HG03066 (cell line): ENCODE results near the gene COMMD9.

Source experiments
- ATAC-seq: cut with Tn5 transposase; IDR thresholded peaks from one replicate; pipeline ENCODE4 v1.9.1; 2021; ENCODE audit warnings: low read depth; ENCODE audit not compliant: unreplicated experiment

COMMD9 gene

GRCh38 chr11:36258730-36259360, 30.4 kb downstream of the COMMD9 start:
- ATAC-seq = no peak

GRCh38 chr11:36257351-36257750, 31.9 kb downstream of the COMMD9 start:
- ATAC-seq = no peak

GRCh38 chr11:36254713-36255112, 34.5 kb downstream of the COMMD9 start:
- ATAC-seq = no peak

GRCh38 chr11:36253238-36253637, 36.0 kb downstream of the COMMD9 start:
- ATAC-seq = no peak

GRCh38 chr11:36251823-36252222, 37.4 kb downstream of the COMMD9 start:
- no peak for ATAC-seq

- ATAC-seq = no peak
These were observed 40.0 kb downstream of the COMMD9 start for GRCh38 chr11:36249246-36249645.

- ATAC-seq = no peak
These were observed 40.8 kb downstream of the COMMD9 start for GRCh38 chr11:36248436-36248835.

- ATAC-seq = no peak
These were observed 41.7 kb downstream of the COMMD9 start for GRCh38 chr11:36247493-36247892.

- ATAC-seq = no peak
These were observed 45.6 kb downstream of the COMMD9 start for GRCh38 chr11:36243641-36244040.

GRCh38 chr11:36241497-36241896, 47.7 kb downstream of the COMMD9 start:
- ATAC-seq = no peak

- no peak for ATAC-seq
These were observed 48.4 kb downstream of the COMMD9 start for GRCh38 chr11:36240801-36241200.

- ATAC-seq = no peak
These were observed 49.1 kb downstream of the COMMD9 start for GRCh38 chr11:36240173-36240572.

GRCh38 chr11:36239636-36240035, 49.6 kb downstream of the COMMD9 start:
- ATAC-seq = no peak

- ATAC-seq = no peak
These were observed 50.3 kb downstream of the COMMD9 start for GRCh38 chr11:36238881-36239280.

GRCh38 chr11:36238036-36238631, 51.1 kb downstream of the COMMD9 start:
- no peak for ATAC-seq

- no peak for ATAC-seq
These were observed 51.8 kb downstream of the COMMD9 start for GRCh38 chr11:36237391-36237790.

GRCh38 chr11:36235750-36236149, 53.5 kb downstream of the COMMD9 start:
- no peak for ATAC-seq

- no peak for ATAC-seq
These were observed 54.4 kb downstream of the COMMD9 start for GRCh38 chr11:36234825-36235224.

GRCh38 chr11:36233204-36233603, 56.0 kb downstream of the COMMD9 start:
- ATAC-seq = no peak

- no peak for ATAC-seq
These were observed 58.2 kb downstream of the COMMD9 start for GRCh38 chr11:36230779-36231699.

- no peak for ATAC-seq
These were observed 60.0 kb downstream of the COMMD9 start for GRCh38 chr11:36229091-36229705.
